Esophagus muscularis mucosa (tissue), 3 donors: Measurements from ENCODE around the gene ZNF398.

Source experiments
- CTCF ChIP-seq, 3 experiments: fragments of 200-600 bp in 2 of 3; fragments of 450-650 bp in 1 of 3; sonication (generic) in 2 of 3; IDR thresholded peaks; one replicate each; pipeline ENCODE4 v1.5.1; 2017 to 2019; ENCODE audit warnings: antibody characterized with exemption in 3 of 3, mild to moderate bottlenecking in 2 of 3, moderate library complexity in 1 of 3
- POLR2A ChIP-seq: fragments of 450-650 bp; IDR thresholded peaks from one replicate; pipeline ENCODE4 v1.6.1; 2017; ENCODE audit warnings: antibody characterized with exemption, moderate library complexity, mild to moderate bottlenecking, low read depth
- POLR2AphosphoS5 ChIP-seq, 2 donors: sonication (generic); formaldehyde crosslinking; IDR thresholded peaks; one replicate each; pipeline ENCODE4 v1.6.1; 2017; ENCODE audit warnings: antibody characterized with exemption in 2 of 2

DNA sequence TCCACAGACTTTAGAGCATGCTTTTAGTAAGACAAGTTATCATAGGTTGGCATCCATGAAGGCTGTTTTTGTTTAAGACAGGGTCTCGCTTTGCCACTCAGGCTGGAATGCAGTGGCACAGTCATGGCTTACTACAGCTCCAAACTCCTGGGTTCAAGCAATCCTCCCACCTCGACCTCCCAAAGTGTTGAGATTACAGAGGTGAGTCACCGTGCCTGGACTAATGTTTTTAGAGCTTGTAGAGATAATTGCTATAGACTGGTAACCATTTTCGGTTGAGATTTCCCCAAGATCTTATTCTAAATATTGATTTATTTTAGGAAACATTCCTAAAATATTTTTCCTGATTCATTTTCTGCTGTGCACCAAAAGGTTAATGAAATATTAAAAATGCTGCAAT is 5.4 kb upstream of the ZNF398 start:
- no peak for TF ChIP-seq CTCF (IDR thresholded peaks at IDR 0.05)
- TF ChIP-seq POLR2A, result no peak
- no peak for TF ChIP-seq POLR2AphosphoS5 (IDR thresholded peaks at IDR 0.05)
